Karpas-422 (cell line): ENCODE results near the gene SELENOW. TPM values are rescaled to one million over a fixed set of nuclear protein-coding genes. Genes with fewer than 3 reads are reported as not detected.

Experiments
- DNase-seq: peaks from one replicate; pipeline ENCODE4 v3.0.0-alpha.2; 2015
- H2AFZ ChIP-seq: fragments of 200-600 bp; sonication (generic); 2 replicates; pipeline ENCODE4 v1.6.1; 2014; ENCODE audit warnings: antibody characterized with exemption, low read length, mixed read lengths
- H3K27ac ChIP-seq: fragments of 200-600 bp; sonication (generic); 2 replicates; pipeline ENCODE4 v1.5.1; 2014; ENCODE audit warnings: mild to moderate bottlenecking, low read length, moderate library complexity
- H3K27me3 ChIP-seq: fragments of 200-600 bp; sonication (generic); 2 replicates; pipeline ENCODE4 v1.6.1; 2014; ENCODE audit warnings: low read length, mixed read lengths
- H3K36me3 ChIP-seq: fragments of 200-600 bp; sonication (generic); 2 replicates; pipeline ENCODE4 v1.6.1; 2014; ENCODE audit warnings: low read length, mixed read lengths; ENCODE audit not compliant: insufficient read depth
- H3K4me1 ChIP-seq: fragments of 200-600 bp; sonication (generic); 2 replicates; pipeline ENCODE4 v1.6.1; 2014; ENCODE audit warnings: mild to moderate bottlenecking, low read length, mixed read lengths
- H3K4me2 ChIP-seq: fragments of 200-600 bp; sonication (generic); 2 replicates; pipeline ENCODE4 v1.6.1; 2014; ENCODE audit warnings: low read length, low read depth, mild to moderate bottlenecking; ENCODE audit not compliant: poor library complexity, severe bottlenecking
- H3K4me3 ChIP-seq: fragments of 200-600 bp; sonication (generic); 2 replicates; pipeline ENCODE4 v1.5.1; 2014; ENCODE audit warnings: mild to moderate bottlenecking, antibody characterized with exemption, low read length, mixed read lengths
- H3K79me2 ChIP-seq: fragments of 200-600 bp; sonication (generic); 2 replicates; pipeline ENCODE4 v1.6.1; 2014; ENCODE audit warnings: mild to moderate bottlenecking, low read length, mixed read lengths
- H3K9ac ChIP-seq: fragments of 200-600 bp; sonication (generic); 2 replicates; pipeline ENCODE4 v1.6.0; 2014; ENCODE audit warnings: low read length
- H3K9me2 ChIP-seq: fragments of 200-600 bp; sonication (generic), shearing (Covaris generic); replicated peaks from 2 replicates; pipeline ENCODE4 v1.6.0; 2014; ENCODE audit warnings: mild to moderate bottlenecking, low read length, moderate library complexity; ENCODE audit not compliant: insufficient read depth
- H3K9me3 ChIP-seq: fragments of 300-700, 200-600 bp; sonication (generic); 2 replicates; pipeline ENCODE4 v1.6.1; 2014; ENCODE audit warnings: low read length, mixed read lengths
- H4K20me1 ChIP-seq: fragments of 200-600 bp; sonication (generic); 2 replicates; pipeline ENCODE4 v1.6.1; 2014; ENCODE audit warnings: mild to moderate bottlenecking, antibody characterized with exemption, low read length, low read depth; ENCODE audit not compliant: insufficient read depth
- small RNA-seq: library from RNA; depleted of rRNA; stranded (forward); fragments of <200 nt; gene quantifications from one replicate; pipeline ENCODE3, GENCODE V24; 2014
- total RNA-seq: library from RNA; depleted of rRNA; stranded (reverse); fragments of >200 nt; shearing (Covaris generic); gene quantifications from 2 replicates; pipeline ENCODE4 v1.2.3, GENCODE V29; 2014; ENCODE audit warnings: low replicate concordance; rRNA removed

Gene SELENOW
- total RNA-seq, 1 experiment from 2014 or later: 3.5 TPM

- Histone ChIP-seq H3K9me2 (no peaks in the 10 kb centered on the region), H3K36me3 (no peaks in the 10 kb centered on the region), H3K9ac (no peak within 1 kb of the TSS), H2AFZ (no peak within 1 kb of the TSS), H3K4me3 (no peak within 1 kb of the TSS), H3K4me1 (no peaks in the 10 kb centered on the region), H4K20me1 (no peaks in the 10 kb centered on the region), H3K79me2 (no peaks in the 10 kb centered on the region), H3K27ac (no peak within 1 kb of the TSS), H3K4me2 (no peak within 1 kb of the TSS), H3K9me3 (no peaks in the 10 kb centered on the region), H3K27me3 (no peaks in the 10 kb centered on the region)
- no peak for DNase-seq
Observed at GRCh38 chr19:47821460-47822020, 43.0 kb downstream of the SELENOW start, which contains the start of gene CRX. Gene CRX, plus strand, starts transcription at chr19:47821937. Its CDS starts 12,507 bp downstream, at chr19:47834444.

- no peaks in the 10 kb centered on the region for H4K20me1 ChIP-seq
- DNase-seq: no peak
- no peaks in the 10 kb centered on the region for H3K4me1 ChIP-seq
- no peaks in the 10 kb centered on the region for H3K9me3 ChIP-seq
- H2AFZ ChIP-seq: no peak overlapping the region
- no peak overlapping the region for H3K27ac ChIP-seq
- H3K36me3 ChIP-seq: no peaks in the 10 kb centered on the region
- H3K79me2 ChIP-seq: no peaks in the 10 kb centered on the region
- no peaks in the 10 kb centered on the region for H3K27me3 ChIP-seq
- H3K9ac ChIP-seq: no peak overlapping the region
- H3K4me2 ChIP-seq: no peak overlapping the region
- no peak overlapping the region for H3K4me3 ChIP-seq
- H3K9me2 ChIP-seq: no peaks in the 10 kb centered on the region
Observed at GRCh38 chr19:47824396-47824795, 45.9 kb downstream of the SELENOW start.

GRCh38 chr19:47826800-47827199 is 48.3 kb downstream of the SELENOW start:
- DNase-seq: no peak
- no peak overlapping the region for H2AFZ ChIP-seq
- no peak overlapping the region for H3K27ac ChIP-seq
- no peaks in the 10 kb centered on the region for H3K27me3 ChIP-seq
- H3K79me2 ChIP-seq: no peaks in the 10 kb centered on the region
- H3K36me3 ChIP-seq: no peaks in the 10 kb centered on the region
- no peaks in the 10 kb centered on the region for H4K20me1 ChIP-seq
- no peaks in the 10 kb centered on the region for H3K9me3 ChIP-seq
- H3K4me2 ChIP-seq: no peak overlapping the region
- no peak overlapping the region for H3K9ac ChIP-seq
- H3K4me1 ChIP-seq: no peaks in the 10 kb centered on the region
- no peaks in the 10 kb centered on the region for H3K9me2 ChIP-seq
- no peak overlapping the region for H3K4me3 ChIP-seq

- no peak overlapping the region for H3K27ac ChIP-seq
- no peak overlapping the region for H3K4me3 ChIP-seq
- DNase-seq: no peak
- H3K9me3 ChIP-seq: no peaks in the 10 kb centered on the region
- H3K27me3 ChIP-seq: no peaks in the 10 kb centered on the region
- no peaks in the 10 kb centered on the region for H3K79me2 ChIP-seq
- no peak overlapping the region for H2AFZ ChIP-seq
- H4K20me1 ChIP-seq: no peaks in the 10 kb centered on the region
- no peaks in the 10 kb centered on the region for H3K36me3 ChIP-seq
- no peaks in the 10 kb centered on the region for H3K9me2 ChIP-seq
- no peak overlapping the region for H3K4me2 ChIP-seq
- H3K9ac ChIP-seq: no peak overlapping the region
- no peaks in the 10 kb centered on the region for H3K4me1 ChIP-seq
Observed at GRCh38 chr19:47832723-47833122, 54.2 kb downstream of the SELENOW start.

Small RNAs within 50 kb of the gene (small RNA-seq; reads per million reads assigned to genes)
- gene AC008745.1: not detected
- not detected for gene SNORD23

Other genes with a start within 250 kb of the SELENOW start
- gene ZNF541, start 205.6 kb upstream of the SELENOW start, total RNA-seq: not detected in 2 replicates
- gene BICRA, start 169.6 kb upstream of the SELENOW start, total RNA-seq: 1.0 and 1.8 TPM in 2 replicates
- not detected in 2 replicates for gene EHD2, start 65.3 kb upstream of the SELENOW start, total RNA-seq
- gene NOP53, start 33.2 kb upstream of the SELENOW start, total RNA-seq: 145 and 293 TPM in 2 replicates
- not detected in 2 replicates for gene TPRX1, start 25.8 kb downstream of the SELENOW start, total RNA-seq
- gene CRX, start 43.2 kb downstream of the SELENOW start, total RNA-seq: not detected in 2 replicates
- not detected in 2 replicates for gene TPRX2, start 80.5 kb downstream of the SELENOW start, total RNA-seq
- gene SULT2A1, start 107.6 kb downstream of the SELENOW start, total RNA-seq: not detected in 2 replicates
- gene BSPH1, start 213.5 kb downstream of the SELENOW start, total RNA-seq: not detected in 2 replicates
- not detected in 2 replicates for gene ELSPBP1, start 215.9 kb downstream of the SELENOW start, total RNA-seq